Adipocyte (in vitro differentiated cells): ENCODE measurements around the gene MAST3.

ENCODE experiments used
- DNase-seq: peaks from one replicate; pipeline ENCODE4 v3.0.0-alpha.2; 2015; ENCODE audit warnings: low read depth
- H3K27me3 ChIP-seq: replicated peaks from 2 replicates; pipeline ENCODE4 v1.7.0; 2013; ENCODE audit warnings: mild to moderate bottlenecking, low read length, moderate library complexity; ENCODE audit not compliant: control insufficient read depth, insufficient read depth
- H3K36me3 ChIP-seq: 2 replicates; pipeline ENCODE4 v1.7.0; 2013; ENCODE audit warnings: low read length, mild to moderate bottlenecking, moderate library complexity; ENCODE audit not compliant: control insufficient read depth, insufficient read depth, severe bottlenecking
- H3K4me1 ChIP-seq: 2 replicates; pipeline ENCODE4 v1.7.0; 2013; ENCODE audit warnings: mild to moderate bottlenecking, low read length, moderate library complexity; ENCODE audit not compliant: control insufficient read depth, insufficient read depth
- H3K4me3 ChIP-seq: 2 replicates; pipeline ENCODE4 v1.7.0; 2013; ENCODE audit warnings: mild to moderate bottlenecking, low read length, moderate library complexity
- H3K9ac ChIP-seq: 2 replicates; pipeline ENCODE4 v1.7.0; 2013; ENCODE audit warnings: mild to moderate bottlenecking, low read length, moderate library complexity
- H3K9me3 ChIP-seq: 2 replicates; pipeline ENCODE4 v1.7.0; 2013; ENCODE audit warnings: mild to moderate bottlenecking, low read length, moderate library complexity; ENCODE audit not compliant: control insufficient read depth

The MAST3 gene

DNA sequence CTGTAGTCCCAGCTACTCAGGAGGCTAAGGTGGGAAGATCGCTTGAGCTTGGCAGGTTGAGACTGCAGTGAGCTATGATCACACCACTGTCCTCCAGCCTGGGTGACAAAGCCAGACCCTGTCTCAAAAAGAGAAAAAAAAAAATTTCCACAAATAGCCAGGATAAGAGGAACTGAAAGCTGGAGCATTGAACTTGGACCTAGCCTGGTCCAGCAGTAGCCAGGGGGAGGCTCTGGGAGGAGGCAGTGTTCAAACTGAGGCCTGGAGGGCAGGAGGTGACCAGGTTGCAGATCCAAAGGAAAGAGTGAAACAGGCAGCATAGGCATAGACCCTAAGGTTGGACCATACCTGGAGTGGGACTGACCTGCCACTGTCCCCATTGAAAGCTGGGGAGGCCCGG lies 28.5 kb downstream of the MAST3 start:
- Histone ChIP-seq H3K4me1 (no peaks in the 10 kb centered on the region), H3K4me3 (no peak overlapping the region)

DNA sequence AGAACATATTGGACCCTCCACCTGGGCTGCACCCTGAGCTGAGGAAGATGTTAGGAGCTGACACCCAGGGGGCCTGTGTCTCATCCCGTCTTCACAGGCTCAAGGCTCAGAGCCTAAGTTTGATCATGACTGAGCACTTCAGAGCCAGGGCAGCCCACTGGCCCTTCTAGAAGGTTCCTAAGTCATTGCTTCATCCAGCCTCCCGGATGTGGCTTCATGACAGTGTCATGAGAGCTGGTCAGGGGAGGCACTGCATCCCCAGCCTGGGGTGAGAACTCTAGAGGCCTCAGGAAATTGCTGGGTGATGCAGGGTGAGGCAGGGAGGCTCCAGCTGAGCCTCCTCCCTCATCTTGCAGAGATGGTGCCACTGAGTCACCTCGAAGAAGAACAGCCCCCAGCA lies 30.5 kb downstream of the MAST3 start:
- Histone ChIP-seq H3K27me3 (no peaks in the 10 kb centered on the region), H3K4me1 (no peaks in the 10 kb centered on the region), H3K9ac (no peak overlapping the region), H3K4me3 (no peak overlapping the region), H3K9me3 (no peaks in the 10 kb centered on the region), H3K36me3 (peaks cover 31% of the 10 kb centered on the region)
- DNase-seq: no peak

More for the DNA sequence above, 28.5 kb downstream of the MAST3 start:
- H3K9me3 ChIP-seq: no peaks in the 10 kb centered on the region
- peaks cover 33% of the 10 kb centered on the region for H3K36me3 ChIP-seq
- no peak overlapping the region for H3K9ac ChIP-seq
- H3K27me3 ChIP-seq: no peaks in the 10 kb centered on the region
- no peak for DNase-seq

DNA sequence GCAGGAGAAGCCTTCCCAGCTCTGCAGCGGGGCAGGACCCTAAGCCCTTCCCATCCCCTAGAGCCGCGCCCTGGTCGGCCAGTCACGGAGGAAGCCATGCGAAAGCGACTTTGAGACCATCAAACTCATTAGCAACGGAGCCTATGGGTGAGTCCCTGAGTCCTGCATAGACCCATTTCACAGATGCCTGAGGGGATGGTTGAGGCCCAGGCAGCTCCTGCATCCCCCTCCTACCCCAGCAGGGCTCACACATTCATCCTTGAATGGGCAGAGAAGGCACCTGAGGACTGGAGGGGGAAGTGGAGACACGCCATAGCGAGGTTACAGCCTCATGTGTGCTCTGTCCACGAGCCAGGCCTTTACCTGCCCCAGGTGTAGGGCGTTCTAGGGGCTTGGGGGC lies 31.2 kb downstream of the MAST3 start:
- Histone ChIP-seq H3K27me3 (no peaks in the 10 kb centered on the region), H3K9me3 (no peaks in the 10 kb centered on the region), H3K4me3 (no peak overlapping the region), H3K4me1 (no peaks in the 10 kb centered on the region), H3K9ac (no peak overlapping the region), H3K36me3 (peaks cover 32% of the 10 kb centered on the region)
- DNase-seq: no peak

DNA sequence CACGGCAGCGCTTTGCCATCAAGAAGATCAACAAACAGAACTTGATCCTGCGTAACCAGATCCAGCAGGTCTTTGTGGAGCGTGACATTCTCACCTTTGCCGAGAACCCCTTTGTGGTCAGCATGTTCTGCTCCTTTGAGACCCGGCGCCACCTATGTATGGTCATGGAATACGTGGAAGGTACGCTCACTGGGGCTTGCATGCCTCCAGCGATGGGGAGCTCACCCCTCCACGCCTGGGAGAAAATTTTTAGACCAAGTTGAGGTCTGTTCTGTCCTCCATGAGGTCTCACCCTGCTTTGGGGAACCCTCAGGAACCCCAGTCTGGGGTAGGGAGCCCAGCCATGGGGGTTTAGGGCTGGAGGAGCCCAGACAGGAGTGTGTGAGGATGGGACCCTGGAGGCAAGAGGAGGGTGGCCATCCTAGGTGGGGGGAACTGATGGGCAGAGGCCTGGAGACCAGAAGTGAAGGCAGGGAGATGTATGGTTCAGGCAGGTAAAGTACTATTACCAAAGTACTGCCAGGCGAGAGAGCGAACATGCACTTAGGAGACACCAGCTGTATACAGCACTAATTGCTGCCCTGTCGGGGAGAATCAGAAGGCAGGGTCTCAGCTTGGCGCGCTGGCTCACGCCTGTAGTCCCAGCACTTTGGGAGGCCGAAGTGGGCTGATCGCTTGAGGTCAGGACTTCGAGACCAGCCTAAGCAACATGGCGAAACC lies 33.1 kb downstream of the MAST3 start:
- Histone ChIP-seq H3K4me3 (no peak overlapping the region), H3K9me3 (no peaks in the 10 kb centered on the region)
- no peak for DNase-seq

DNA sequence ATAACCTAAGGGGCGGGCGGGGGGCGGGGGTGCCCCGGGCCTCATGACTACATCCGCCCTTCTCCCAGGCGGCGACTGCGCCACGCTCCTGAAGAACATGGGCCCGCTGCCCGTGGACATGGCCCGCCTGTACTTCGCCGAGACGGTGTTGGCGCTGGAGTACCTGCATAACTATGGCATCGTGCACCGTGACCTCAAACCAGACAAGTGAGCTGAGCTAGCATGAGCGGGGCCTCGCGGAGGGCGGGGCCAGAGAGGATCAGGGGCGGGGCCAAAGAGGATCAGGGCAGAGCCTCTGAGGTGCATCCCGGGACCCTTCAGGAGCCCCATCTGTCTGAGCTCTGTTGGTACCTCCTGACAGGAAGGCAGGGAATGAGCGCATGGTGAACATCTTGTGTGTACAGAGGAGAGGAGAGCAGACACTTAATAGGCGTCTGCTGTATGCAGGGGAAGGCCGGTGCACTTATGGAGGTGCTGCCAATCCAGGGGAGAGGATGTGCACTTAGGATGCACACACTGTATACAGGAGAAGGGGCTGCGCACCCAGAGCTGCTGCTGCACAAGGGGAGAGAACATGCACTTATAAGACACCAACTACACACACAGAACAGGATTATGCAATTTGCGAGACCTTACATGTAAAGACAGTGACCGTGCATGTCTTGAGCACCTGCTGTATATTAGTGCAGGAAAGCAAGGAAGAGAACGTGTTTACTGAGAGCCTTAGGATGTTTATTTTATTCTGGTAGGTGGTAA lies 34.4 kb downstream of the MAST3 start:
- Histone ChIP-seq H3K9ac (no peak overlapping the region), H3K27me3 (no peaks in the 10 kb centered on the region), H3K4me1 (no peaks in the 10 kb centered on the region), H3K4me3 (no peak overlapping the region), H3K36me3 (peaks cover 41% of the 10 kb centered on the region), H3K9me3 (no peaks in the 10 kb centered on the region)
- DNase-seq: no peak

More for the DNA sequence above, 33.1 kb downstream of the MAST3 start:
- no peaks in the 10 kb centered on the region for H3K27me3 ChIP-seq
- peaks cover 37% of the 10 kb centered on the region for H3K36me3 ChIP-seq
- no peak overlapping the region for H3K9ac ChIP-seq
- H3K4me1 ChIP-seq: no peaks in the 10 kb centered on the region

DNA sequence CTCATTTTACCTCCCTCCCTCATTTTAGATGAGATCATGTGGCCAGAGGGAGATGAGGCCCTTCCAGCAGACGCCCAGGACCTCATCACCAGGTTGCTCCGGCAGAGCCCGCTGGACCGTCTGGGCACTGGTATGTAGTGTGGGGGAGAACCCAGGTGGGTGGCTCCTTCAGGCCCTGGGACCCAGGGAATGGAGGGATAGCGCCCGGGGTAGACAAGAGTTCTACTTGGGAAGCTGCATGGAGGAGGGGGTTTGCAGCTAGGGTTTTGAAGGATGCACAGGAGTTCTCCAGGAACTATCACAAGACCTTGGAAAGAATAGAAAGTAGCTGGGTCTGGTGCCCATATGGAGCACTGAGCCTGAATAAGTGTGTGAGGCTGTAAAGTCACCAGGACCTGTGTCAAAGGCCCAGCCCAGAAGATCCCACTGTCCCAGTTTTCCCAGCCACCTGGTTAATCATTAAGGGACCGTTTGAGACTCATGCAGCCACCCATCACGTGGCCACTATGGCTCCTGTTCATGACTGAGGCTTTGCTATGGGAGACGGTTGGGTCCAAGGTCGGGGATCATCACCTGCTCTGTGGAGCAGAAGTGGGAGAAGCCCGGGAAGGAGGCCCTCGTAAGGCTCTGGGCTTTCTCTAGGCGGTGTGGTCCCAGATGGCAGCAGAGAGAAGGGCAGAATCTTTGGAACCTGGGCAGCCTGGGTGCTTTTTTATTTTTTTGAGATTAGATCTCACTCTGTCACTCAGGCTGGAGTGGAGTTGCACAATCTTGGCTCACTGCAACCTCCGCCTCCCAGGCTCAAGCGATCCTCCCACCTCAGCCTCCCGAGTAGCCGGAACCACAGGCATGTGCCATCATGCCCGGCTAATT lies 38.4 kb downstream of the MAST3 start:
- H3K36me3 ChIP-seq: peaks cover 37% of the 10 kb centered on the region

DNA sequence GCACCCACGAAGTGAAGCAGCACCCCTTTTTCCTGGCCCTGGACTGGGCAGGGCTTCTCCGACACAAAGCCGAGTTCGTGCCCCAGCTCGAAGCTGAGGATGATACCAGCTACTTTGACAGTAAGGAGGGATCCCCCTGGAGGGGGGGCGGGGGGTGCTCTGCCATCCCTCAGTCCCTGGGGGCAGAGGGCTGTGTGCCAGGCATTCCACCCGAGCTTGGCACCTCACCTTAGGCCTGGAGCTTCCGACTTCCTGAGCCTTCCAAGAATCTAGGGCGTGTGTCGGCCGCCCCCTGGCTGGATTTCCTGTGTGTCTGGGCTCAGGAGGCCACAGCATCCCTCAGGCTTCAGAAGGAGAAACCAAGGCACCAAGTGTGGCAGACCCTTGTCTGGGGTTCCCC lies 39.7 kb downstream of the MAST3 start:
- H3K27me3 ChIP-seq: no peaks in the 10 kb centered on the region
- H3K36me3 ChIP-seq: peaks cover 38% of the 10 kb centered on the region
- no peak overlapping the region for H3K4me3 ChIP-seq
- no peak for DNase-seq
- no peak overlapping the region for H3K9ac ChIP-seq
- H3K4me1 ChIP-seq: no peaks in the 10 kb centered on the region
- H3K9me3 ChIP-seq: no peaks in the 10 kb centered on the region

More for the DNA sequence above, 38.4 kb downstream of the MAST3 start:
- no peak for DNase-seq
- H3K9me3 ChIP-seq: no peaks in the 10 kb centered on the region
- no peak overlapping the region for H3K9ac ChIP-seq
- no peak overlapping the region for H3K4me3 ChIP-seq
- H3K27me3 ChIP-seq: no peaks in the 10 kb centered on the region
- H3K4me1 ChIP-seq: no peaks in the 10 kb centered on the region

DNA sequence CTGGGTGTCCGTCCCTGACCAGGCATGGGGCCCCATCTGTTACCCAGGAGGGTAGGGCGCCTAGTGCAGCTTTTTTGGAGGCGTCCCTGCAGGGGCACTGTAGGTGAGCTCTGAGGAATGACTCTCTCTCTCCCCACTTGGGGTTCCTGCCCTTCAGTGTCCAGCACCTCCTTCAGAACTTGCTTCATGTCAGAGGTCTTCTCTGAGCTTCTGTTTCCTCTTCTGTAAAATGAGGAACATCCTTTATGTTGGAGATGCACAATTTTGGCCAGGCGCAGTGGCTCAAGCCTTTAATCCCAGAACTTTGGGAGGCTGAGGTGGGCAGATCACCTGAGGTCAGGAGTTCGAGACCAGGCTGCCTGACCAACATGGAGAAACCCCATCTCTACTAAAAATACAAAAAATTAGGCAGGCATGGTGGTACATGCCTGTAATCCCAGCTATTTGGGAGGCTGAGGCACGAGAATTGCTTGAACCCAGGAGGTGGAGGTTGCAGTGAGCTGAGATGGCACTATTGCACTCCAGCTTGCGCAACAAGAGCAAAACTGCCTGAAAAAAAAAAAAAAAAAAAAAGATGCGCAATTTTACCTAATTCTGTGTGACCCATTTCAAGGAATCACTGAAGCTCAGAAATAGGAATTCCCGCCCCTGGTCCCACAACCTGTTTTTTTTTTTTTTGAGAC lies 40.2 kb downstream of the MAST3 start:
- Histone ChIP-seq H3K36me3 (peaks cover 37% of the 10 kb centered on the region), H3K9ac (no peak overlapping the region), H3K27me3 (no peaks in the 10 kb centered on the region), H3K4me3 (no peak overlapping the region), H3K4me1 (no peaks in the 10 kb centered on the region), H3K9me3 (no peaks in the 10 kb centered on the region)
- no peak for DNase-seq

DNA sequence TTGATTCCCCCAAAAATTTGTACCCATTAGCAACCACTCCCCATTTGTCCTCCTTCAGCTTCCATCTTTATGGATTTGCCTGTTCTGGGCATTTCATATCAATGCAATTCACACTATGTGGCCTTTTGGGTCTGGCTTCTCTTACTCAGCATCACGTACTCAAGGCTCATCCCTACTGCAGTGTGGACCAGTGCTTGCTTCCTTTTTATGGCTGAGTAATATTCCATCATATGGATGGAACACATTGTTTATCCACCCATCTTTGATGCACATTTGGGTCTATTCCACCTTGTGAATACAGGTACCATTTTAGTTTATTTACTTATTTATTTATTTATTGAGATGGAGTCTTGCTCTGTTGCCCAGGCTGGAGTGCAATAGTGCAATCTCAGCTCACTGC lies 42.9 kb downstream of the MAST3 start:
- Histone ChIP-seq H3K9ac (no peak overlapping the region), H3K4me1 (no peaks in the 10 kb centered on the region), H3K27me3 (no peaks in the 10 kb centered on the region), H3K9me3 (no peaks in the 10 kb centered on the region), H3K4me3 (no peak overlapping the region), H3K36me3 (peaks cover 47% of the 10 kb centered on the region)
- DNase-seq: no peak

DNA sequence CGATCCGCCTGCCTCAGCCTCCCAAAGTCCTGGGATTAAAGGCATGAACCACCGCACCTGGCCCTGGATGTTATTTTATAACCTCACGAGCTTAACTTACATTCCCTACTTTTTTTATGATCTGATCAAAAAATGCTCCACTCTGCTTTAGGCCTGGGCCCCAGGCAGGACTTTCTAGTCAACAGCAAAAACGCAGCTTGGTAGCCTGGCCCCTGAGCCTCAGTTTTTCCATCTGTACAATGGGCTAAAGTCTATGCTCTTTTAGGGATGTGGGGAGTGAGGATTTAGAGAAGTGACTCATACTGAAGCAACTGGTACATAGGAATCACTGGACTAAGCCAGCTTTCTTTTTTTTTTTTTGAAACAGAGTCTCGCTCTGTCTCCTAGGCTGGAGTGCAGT lies 43.5 kb downstream of the MAST3 start:
- Histone ChIP-seq H3K9ac (no peak overlapping the region), H3K4me1 (no peaks in the 10 kb centered on the region), H3K27me3 (no peaks in the 10 kb centered on the region), H3K36me3 (peaks cover 49% of the 10 kb centered on the region), H3K4me3 (no peak overlapping the region), H3K9me3 (no peaks in the 10 kb centered on the region)
- DNase-seq: no peak

DNA sequence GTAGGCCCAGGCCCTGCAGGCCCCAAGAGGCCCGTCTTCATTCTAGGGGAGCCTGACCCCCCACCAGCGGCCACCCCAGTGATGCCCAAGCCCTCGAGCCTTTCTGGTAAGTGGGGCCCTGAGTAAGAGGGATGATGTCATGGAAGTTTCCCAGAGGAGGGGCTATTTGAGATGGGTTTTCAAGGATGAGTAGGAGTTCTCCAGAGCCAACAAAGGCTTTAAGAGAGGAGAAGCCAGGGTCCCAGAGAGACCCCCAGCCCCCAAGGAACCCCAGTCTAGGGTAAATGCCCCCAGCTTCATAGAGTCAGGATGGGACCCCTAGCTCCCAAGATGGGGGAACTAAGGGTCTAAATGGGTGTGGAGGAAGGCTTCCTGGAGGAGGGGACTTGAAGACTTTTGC lies 46.3 kb downstream of the MAST3 start:
- no peak overlapping the region for H3K4me3 ChIP-seq
- H3K27me3 ChIP-seq: no peaks in the 10 kb centered on the region
- H3K9ac ChIP-seq: no peak overlapping the region
- no peaks in the 10 kb centered on the region for H3K4me1 ChIP-seq
- H3K9me3 ChIP-seq: no peaks in the 10 kb centered on the region
- no peak for DNase-seq
- H3K36me3 ChIP-seq: peaks cover 40% of the 10 kb centered on the region
